GM21737 (cell line): ENCODE results near the gene KRTAP10-11.
"Not testable (repeated sequence)": the region's sequence is repeated elsewhere in the genome, so short reads cannot be mapped to it uniquely, and the experiment has no call there.

Experiments used
- ATAC-seq: cut with Tn5 transposase; IDR thresholded peaks from one replicate; pipeline ENCODE4 v1.9.1; 2021; ENCODE audit warnings: mild to moderate bottlenecking, moderate library complexity; ENCODE audit not compliant: unreplicated experiment

Gene KRTAP10-11

GRCh38 chr21:44661567-44661966, 15.4 kb downstream of the KRTAP10-11 start:
- not testable (repeated sequence) for ATAC-seq

GRCh38 chr21:44664691-44665090, 18.5 kb downstream of the KRTAP10-11 start:
- no peak for ATAC-seq

- ATAC-seq = no peak
These were observed 20.4 kb downstream of the KRTAP10-11 start, which contains the start of gene KRTAP12-2 for GRCh38 chr21:44666401-44667320. KRTAP12-2 (minus strand) TSS chr21:44666927; CDS start chr21:44666886, 41 bp downstream.

- no peak for ATAC-seq
These were observed 21.4 kb downstream of the KRTAP10-11 start for GRCh38 chr21:44667612-44668011.

- ATAC-seq = no peak
These were observed 24.6 kb downstream of the KRTAP10-11 start for GRCh38 chr21:44670642-44671432.

GRCh38 chr21:44671911-44672310, 25.7 kb downstream of the KRTAP10-11 start:
- ATAC-seq = no peak

GRCh38 chr21:44677881-44678280, 31.7 kb downstream of the KRTAP10-11 start:
- ATAC-seq = no peak

GRCh38 chr21:44681152-44681551, 34.9 kb downstream of the KRTAP10-11 start:
- ATAC-seq = no peak

GRCh38 chr21:44681861-44682579, 35.8 kb downstream of the KRTAP10-11 start, which contains the start of gene KRTAP12-1:
KRTAP12-1 (minus strand) TSS chr21:44682163; CDS start chr21:44682123, 40 bp downstream.
- no peak for ATAC-seq

GRCh38 chr21:44682580-44683151, 36.5 kb downstream of the KRTAP10-11 start:
- no peak for ATAC-seq

- no peak for ATAC-seq
These were observed 37.9 kb downstream of the KRTAP10-11 start for GRCh38 chr21:44684077-44684476.

GRCh38 chr21:44684483-44684882, 38.3 kb downstream of the KRTAP10-11 start:
- no peak for ATAC-seq

- ATAC-seq = not testable (repeated sequence)
These were observed 38.8 kb downstream of the KRTAP10-11 start for GRCh38 chr21:44685050-44685449.

- ATAC-seq = no peak
These were observed 40.0 kb downstream of the KRTAP10-11 start for GRCh38 chr21:44686000-44686781.

- no peak for ATAC-seq
These were observed 40.8 kb downstream of the KRTAP10-11 start for GRCh38 chr21:44686843-44687561.

- ATAC-seq = no peak
These were observed 41.5 kb downstream of the KRTAP10-11 start for GRCh38 chr21:44687671-44688070.

GRCh38 chr21:44689740-44690139, 43.5 kb downstream of the KRTAP10-11 start:
- not testable (repeated sequence) for ATAC-seq

GRCh38 chr21:44691686-44692085, 45.5 kb downstream of the KRTAP10-11 start:
- no peak for ATAC-seq
